Stimulated activated CD8-positive, alpha-beta memory T cell treated with anti-CD3 and anti-CD28 coated beads, Interleukin-15, amount 100 ng/mL, for 4 hours (primary cell): ENCODE results near the gene SLC16A6.
A peak's percentile ranks its signal among the peaks of the same experiment; 100 is the strongest.
"Not testable (repeated sequence)": the region's sequence is repeated elsewhere in the genome, so short reads cannot be mapped to it uniquely, and the experiment has no call there.

Source experiments
- DNase-seq, 2 donors: peaks; one replicate each; pipeline ENCODE4 v3.0.0-alpha.2; 2020; ENCODE audit warnings: low read depth in 2 of 2

SLC16A6 gene

GRCh38 chr17:68289936-68290267, 1.0 kb downstream of the SLC16A6 start:
- no peak for DNase-seq

GRCh38 chr17:68289473-68289872, 1.5 kb downstream of the SLC16A6 start:
- DNase-seq, result no peak

DNA sequence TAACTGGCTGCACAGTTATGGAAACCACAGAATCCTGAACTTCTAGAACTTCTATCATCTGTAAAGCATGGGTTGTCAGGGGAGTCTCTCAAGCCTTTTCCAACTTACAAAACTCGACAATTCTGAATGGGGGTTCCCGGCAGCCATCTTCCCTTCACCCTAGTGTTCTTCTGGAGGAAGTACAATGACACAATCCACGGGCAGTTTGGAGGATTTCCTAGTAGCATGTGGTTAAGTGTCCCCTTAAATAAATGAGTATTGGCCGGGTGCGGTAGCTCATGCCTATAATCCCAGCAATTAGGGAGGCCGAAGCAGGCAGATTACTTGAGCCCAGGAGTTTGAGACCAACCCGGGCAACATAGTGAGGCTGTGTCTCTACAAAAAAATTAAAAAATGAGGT, 2.1 kb downstream of the SLC16A6 start:
- DNase-seq, result no peak

- DNase-seq, result no peak
These were observed 2.6 kb downstream of the SLC16A6 start for GRCh38 chr17:68288375-68288774.

DNA sequence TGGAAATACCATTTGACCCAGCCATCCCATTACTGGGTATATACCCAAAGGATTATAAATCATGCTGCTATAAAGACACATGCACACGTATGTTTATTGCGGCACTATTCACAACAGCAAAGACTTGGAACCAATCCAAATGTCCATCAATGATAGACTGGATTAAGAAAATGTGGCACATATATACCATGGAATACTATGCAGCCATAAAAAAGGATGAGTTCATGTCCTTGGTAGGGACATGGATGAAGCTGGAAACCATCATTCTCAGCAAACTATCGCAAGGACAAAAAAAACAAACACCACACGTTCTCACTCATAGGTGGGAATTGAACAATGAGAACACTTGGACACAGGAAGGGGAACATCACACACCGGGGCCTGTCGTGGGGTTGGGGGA, 9.0 kb downstream of the SLC16A6 start:
- DNase-seq, result not testable (repeated sequence)

DNA sequence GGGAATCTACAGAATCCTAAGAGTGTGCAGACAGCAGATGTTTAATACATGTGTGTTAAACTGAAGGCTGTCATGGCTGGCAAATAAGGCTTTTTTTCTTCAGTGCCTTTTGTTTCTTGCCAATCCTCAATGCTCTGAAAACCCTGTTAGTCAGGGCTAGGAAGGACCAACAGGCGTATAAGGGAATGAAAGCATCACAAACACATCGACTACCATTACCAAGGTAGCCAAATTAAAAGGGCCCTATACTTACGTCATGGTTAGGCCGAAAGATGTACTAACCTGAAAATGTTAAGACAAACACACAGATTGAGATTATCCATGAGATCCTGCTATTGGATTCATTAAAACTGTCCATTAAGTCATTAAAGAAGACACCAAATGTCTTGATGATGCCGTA, 13.1 kb downstream of the SLC16A6 start:
- no peak for DNase-seq

- not testable (repeated sequence) for DNase-seq
These were observed 14.6 kb downstream of the SLC16A6 start for GRCh38 chr17:68276339-68276738.

GRCh38 chr17:68273722-68274121, 17.2 kb downstream of the SLC16A6 start:
- DNase-seq, result no peak

DNA sequence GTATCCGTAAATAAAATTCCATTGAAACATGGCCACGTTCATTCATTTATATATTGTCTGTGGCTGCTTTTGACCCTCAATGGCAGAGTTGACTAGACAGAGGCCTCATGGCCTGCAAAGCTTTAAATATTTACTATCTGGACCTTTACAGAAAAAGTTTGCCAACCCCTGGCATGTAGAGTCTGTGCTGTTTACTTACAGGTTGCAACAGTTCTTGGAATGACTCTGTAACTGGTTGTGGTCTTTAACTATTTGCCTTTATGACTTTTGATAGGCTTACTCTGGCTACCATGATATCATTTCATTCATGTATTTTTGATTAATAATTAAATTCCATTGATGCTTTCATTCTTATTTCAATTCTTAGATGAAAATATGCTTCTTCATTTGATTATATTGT, 25.1 kb downstream of the SLC16A6 start:
- DNase-seq, result not testable (repeated sequence)

DNA sequence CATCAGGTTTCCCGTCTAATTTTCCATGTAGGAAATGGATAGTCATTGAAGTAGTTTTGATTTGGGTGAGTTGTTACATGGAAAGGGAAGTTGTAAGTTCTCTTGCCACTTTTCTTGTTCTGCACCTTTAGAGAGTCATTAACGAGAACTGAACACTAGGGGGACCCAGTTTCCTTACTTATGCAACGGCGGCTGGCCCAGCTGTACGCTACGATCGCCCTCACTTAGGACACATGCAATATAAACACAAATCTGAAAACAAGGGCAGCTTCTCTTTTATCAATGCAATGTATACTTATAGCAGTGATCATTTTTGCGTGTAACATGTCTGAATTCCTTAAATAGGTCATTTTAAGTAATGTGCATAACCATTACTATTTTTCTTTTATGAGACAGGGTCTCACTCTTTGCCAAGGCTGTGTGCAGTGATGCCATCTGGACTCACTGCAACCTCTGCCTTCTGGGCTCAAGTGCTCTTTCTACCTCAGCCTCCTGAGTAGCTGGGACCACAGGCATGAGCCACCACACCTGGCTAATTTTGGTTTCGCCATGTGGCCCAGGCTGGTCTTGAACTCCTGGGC, 27.7 kb downstream of the SLC16A6 start:
- not testable (repeated sequence) for DNase-seq

GRCh38 chr17:68262467-68262866, 28.5 kb downstream of the SLC16A6 start:
- not testable (repeated sequence) for DNase-seq

- no peak for DNase-seq
These were observed 30.7 kb downstream of the SLC16A6 start for GRCh38 chr17:68260051-68260762.

DNA sequence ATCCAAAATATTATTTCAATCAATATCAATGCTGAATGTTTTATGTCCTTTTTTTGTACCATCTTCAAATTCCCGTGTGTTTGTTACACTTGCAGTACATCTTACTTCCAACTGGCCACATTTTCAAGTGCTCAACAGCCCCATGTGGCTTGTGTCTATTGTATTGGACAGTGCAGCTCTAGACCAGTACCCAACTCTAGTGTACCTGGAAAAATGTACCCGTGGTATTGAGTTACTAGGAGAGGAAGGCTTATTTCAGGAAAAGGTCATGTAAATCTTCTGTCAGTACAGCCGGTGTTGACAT, 31.3 kb downstream of the SLC16A6 start:
- DNase-seq, result not testable (repeated sequence)

DNA sequence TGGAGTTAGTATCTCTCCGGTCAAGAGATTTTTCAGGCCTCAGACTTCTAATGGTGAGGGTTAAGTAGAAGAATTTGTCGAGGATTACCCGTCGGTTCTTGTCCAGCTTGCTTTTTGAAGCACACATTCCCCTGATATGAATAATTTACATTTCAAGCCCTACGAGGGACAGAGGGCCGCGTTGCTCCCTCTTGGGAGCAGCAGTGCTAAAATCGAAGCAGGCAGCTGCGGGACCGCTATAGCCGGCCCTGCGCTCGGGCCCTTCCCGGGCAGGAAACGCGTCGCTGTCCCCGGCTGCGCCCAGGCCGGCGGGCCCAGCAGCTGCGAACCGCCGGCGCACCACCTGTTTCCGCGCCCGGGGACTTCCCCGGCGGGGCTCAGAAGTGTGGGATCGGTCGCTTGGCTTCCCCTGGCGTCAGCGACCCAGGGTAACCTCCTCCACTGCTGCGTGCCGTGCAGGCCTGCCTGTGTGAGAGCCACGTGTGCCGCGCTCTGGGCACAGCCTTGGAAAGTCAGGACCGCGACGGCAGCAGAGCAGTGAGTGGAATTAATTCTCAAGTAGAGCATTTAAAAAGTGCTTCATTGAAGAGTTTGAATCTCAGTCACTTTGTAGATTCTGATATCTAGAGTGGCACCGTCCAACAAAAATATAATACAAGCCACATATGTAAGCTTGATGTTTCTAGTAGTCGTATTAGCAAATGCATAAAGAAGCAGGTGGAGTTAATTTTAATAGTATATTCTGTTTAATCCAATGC, 31.9 kb downstream of the SLC16A6 start:
- DNase-seq, result peak; percentile 65

DNA sequence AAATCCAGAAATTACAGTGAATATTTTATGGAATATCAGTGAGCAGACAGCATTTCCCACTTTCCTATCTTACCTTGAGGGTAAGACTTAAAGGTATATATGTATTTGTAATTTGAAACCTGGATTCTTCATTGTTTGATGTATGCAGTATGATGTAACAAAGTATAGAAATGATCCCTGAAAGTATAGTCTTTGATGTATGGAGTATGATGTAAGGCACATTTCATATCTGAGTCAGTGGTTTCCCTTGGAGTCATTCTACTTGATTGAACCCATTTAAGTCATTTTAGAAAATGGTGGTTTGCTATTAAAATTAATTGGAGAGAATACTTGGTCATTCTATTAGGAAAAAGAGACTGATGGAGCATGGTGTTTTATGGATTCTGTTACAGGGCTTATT, 33.0 kb downstream of the SLC16A6 start:
- DNase-seq, result no peak

DNA sequence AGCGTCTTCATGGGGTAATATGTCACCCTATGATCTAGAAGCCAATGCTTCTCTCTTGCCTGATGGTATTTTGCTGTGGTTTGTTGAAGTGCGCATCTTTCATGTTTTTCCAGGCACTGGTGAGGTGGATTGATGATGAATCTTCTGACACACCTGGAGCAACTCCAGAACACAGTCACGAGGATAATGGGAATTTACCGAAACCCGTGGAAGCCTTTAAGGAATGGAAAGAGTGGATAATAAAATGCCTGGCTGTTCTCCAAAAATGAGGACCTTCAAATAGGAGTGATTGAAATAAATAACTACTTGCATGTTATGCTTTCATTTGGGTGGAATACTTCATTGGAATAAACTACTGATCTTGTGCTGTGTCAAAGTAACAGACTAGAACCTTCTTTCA, 34.2 kb downstream of the SLC16A6 start:
- not testable (repeated sequence) for DNase-seq

- no peak for DNase-seq
These were observed 35.0 kb downstream of the SLC16A6 start for GRCh38 chr17:68255731-68256538.

- no peak for DNase-seq
These were observed 35.8 kb downstream of the SLC16A6 start for GRCh38 chr17:68255151-68255550.

DNA sequence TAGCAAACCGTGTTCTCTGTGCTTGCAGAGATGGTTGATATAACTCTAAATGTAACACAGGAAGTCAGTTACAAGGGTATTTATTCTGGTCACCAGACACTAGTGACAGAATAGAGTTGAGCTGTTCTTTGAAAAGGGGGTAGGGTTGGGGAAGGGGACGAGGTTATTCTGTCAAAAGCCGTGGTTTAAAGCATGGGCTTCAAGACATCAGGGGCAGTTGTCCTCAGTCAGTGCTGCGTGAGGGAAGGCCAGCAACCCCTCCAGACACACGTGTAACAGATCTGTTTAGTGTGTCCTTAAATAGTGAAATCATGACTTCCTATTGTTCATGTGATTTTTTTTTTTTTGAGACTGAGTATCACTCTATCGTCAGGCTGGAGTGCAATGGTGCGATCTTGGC, 37.5 kb downstream of the SLC16A6 start:
- not testable (repeated sequence) for DNase-seq

GRCh38 chr17:68249354-68249765, 41.6 kb downstream of the SLC16A6 start:
- no peak for DNase-seq

- DNase-seq, result no peak
These were observed 42.0 kb downstream of the SLC16A6 start for GRCh38 chr17:68248891-68249290.

- DNase-seq, result no peak
These were observed 42.6 kb downstream of the SLC16A6 start for GRCh38 chr17:68248199-68248825.
